Mesendoderm (in vitro differentiated cells): ENCODE data around the gene ZNFX1.

Source experiments
- DNase-seq: peaks from one replicate; pipeline ENCODE4 v3.0.0; 2013
- H2AK5ac ChIP-seq: 2 replicates; pipeline ENCODE4 v1.6.1; 2013; ENCODE audit warnings: low read length, inconsistent platforms
- H2BK120ac ChIP-seq: 2 replicates; pipeline ENCODE4 v1.6.1; 2013; ENCODE audit warnings: low read depth, mild to moderate bottlenecking, low read length, moderate library complexity, mixed read lengths
- H2BK15ac ChIP-seq: replicated peaks from 2 replicates; pipeline ENCODE4 v1.6.1; 2013; ENCODE audit warnings: low read depth, mild to moderate bottlenecking, moderate library complexity
- H2BK5ac ChIP-seq: 2 replicates; pipeline ENCODE4 v1.6.1; 2013; ENCODE audit warnings: low read length, inconsistent platforms
- H3K18ac ChIP-seq: 2 replicates; pipeline ENCODE4 v1.6.1; 2013; ENCODE audit warnings: mild to moderate bottlenecking, low read length, mixed read lengths
- H3K23ac ChIP-seq: one replicate; pipeline ENCODE4 v1.6.1; 2013; ENCODE audit warnings: low read length
- H3K27ac ChIP-seq: 2 replicates; pipeline ENCODE4 v1.5.1; 2013; ENCODE audit warnings: low read depth, mild to moderate bottlenecking, inconsistent platforms, low read length, moderate library complexity
- H3K27me3 ChIP-seq: 2 replicates; pipeline ENCODE4 v1.6.1; 2013; ENCODE audit warnings: low read length, control low read depth, mild to moderate bottlenecking, inconsistent platforms; ENCODE audit not compliant: insufficient read depth, poor library complexity
- H3K36me3 ChIP-seq: 2 replicates; pipeline ENCODE4 v1.6.1; 2013; ENCODE audit warnings: low read length, inconsistent platforms; ENCODE audit not compliant: control insufficient read depth, insufficient read depth
- H3K4ac ChIP-seq: one replicate; pipeline ENCODE4 v1.6.1; 2013; ENCODE audit warnings: low read depth, mild to moderate bottlenecking, low read length, moderate library complexity
- H3K4me1 ChIP-seq: 2 replicates; pipeline ENCODE4 v1.6.1; 2013; ENCODE audit warnings: low read depth, low read length, inconsistent platforms; ENCODE audit not compliant: control insufficient read depth
- H3K4me2 ChIP-seq: 2 replicates; pipeline ENCODE4 v1.6.1; 2013; ENCODE audit warnings: low read length
- H3K4me3 ChIP-seq: 2 replicates; pipeline ENCODE4 v1.5.1; 2013; ENCODE audit warnings: mild to moderate bottlenecking, low read length
- H3K56ac ChIP-seq: one replicate; pipeline ENCODE4 v1.6.1; 2013; ENCODE audit warnings: low read length
- H3K79me1 ChIP-seq: 2 replicates; pipeline ENCODE4 v1.6.1; 2013; ENCODE audit warnings: low read length, inconsistent platforms
- H3K79me2 ChIP-seq: 2 replicates; pipeline ENCODE4 v1.6.1; 2013; ENCODE audit warnings: mild to moderate bottlenecking, low read length; ENCODE audit not compliant: control insufficient read depth, insufficient read depth
- H3K9ac ChIP-seq: 2 replicates; pipeline ENCODE4 v1.6.1; 2013; ENCODE audit warnings: low read length, inconsistent platforms
- H4K5ac ChIP-seq: one replicate; pipeline ENCODE4 v1.6.1; 2013; ENCODE audit warnings: low read length
- H4K8ac ChIP-seq: one replicate; pipeline ENCODE4 v1.6.1; 2013; ENCODE audit warnings: low read depth, mild to moderate bottlenecking, control low read depth, low read length, moderate library complexity
- WGBS: extraction: QIAGEN DNeasy Blood & Tissue Kit; methylation state at CpG from one replicate; pipeline ENCODE4 v1.1.7; 2013; ENCODE audit warnings: low lambda C conversion rate, missing lambda C conversion rate; ENCODE audit not compliant: insufficient coverage; ENCODE audit errors: extremely low coverage; 5-methylcytosine and 5-hydroxymethylcytosine counted together

Gene ZNFX1

GRCh38 chr20:49275636-49276035, 2.2 kb downstream of the ZNFX1 start:
- H4K5ac ChIP-seq: no peak overlapping the region
- no peak overlapping the region for H3K23ac ChIP-seq
- H3K4me2 ChIP-seq: no peak overlapping the region
- H2BK120ac ChIP-seq: no peak overlapping the region
- H3K4me3 ChIP-seq: no peak overlapping the region
- H3K27me3 ChIP-seq: no peaks in the 10 kb centered on the region
- H2BK5ac ChIP-seq: no peak overlapping the region
- no peak overlapping the region for H3K9ac ChIP-seq
- no peak overlapping the region for H3K27ac ChIP-seq
- no CpG with 5 or more reads among the region's 2 CpGs for WGBS
- no peaks in the 10 kb centered on the region for H3K4me1 ChIP-seq
- H2AK5ac ChIP-seq: no peak overlapping the region
- H3K79me1 ChIP-seq: peaks cover 18% of the 10 kb centered on the region
- peaks cover 16% of the 10 kb centered on the region for H3K36me3 ChIP-seq
- no peak for DNase-seq
- H4K8ac ChIP-seq: no peak overlapping the region
- H3K56ac ChIP-seq: no peak overlapping the region
- no peak overlapping the region for H3K18ac ChIP-seq
- H3K79me2 ChIP-seq: peaks cover 54% of the 10 kb centered on the region
- no peak overlapping the region for H2BK15ac ChIP-seq
- no peak overlapping the region for H3K4ac ChIP-seq

GRCh38 chr20:49275216-49275615, 2.6 kb downstream of the ZNFX1 start:
- no CpG with 5 or more reads among the region's 4 CpGs for WGBS
- Histone ChIP-seq H3K36me3 (peaks cover 16% of the 10 kb centered on the region), H3K79me2 (peaks cover 54% of the 10 kb centered on the region), H3K4me1 (no peaks in the 10 kb centered on the region), H3K18ac (no peak overlapping the region), H3K27me3 (no peaks in the 10 kb centered on the region), H3K4me3 (no peak overlapping the region), H3K56ac (no peak overlapping the region), H3K27ac (no peak overlapping the region), H2BK5ac (no peak overlapping the region), H4K5ac (no peak overlapping the region), H4K8ac (no peak overlapping the region), H2BK120ac (no peak overlapping the region), H2BK15ac (no peak overlapping the region), H2AK5ac (no peak overlapping the region), H3K4me2 (no peak overlapping the region), H3K79me1 (peaks cover 19% of the 10 kb centered on the region), H3K4ac (no peak overlapping the region), H3K23ac (no peak overlapping the region), H3K9ac (no peak overlapping the region)
- no peak for DNase-seq

GRCh38 chr20:49273696-49274277, 4.1 kb downstream of the ZNFX1 start:
- H2BK15ac ChIP-seq: no peak overlapping the region
- no peak overlapping the region for H3K56ac ChIP-seq
- no peak for DNase-seq
- H3K36me3 ChIP-seq: peaks cover 12% of the 10 kb centered on the region
- no CpG with 5 or more reads among the region's 8 CpGs for WGBS
- H2AK5ac ChIP-seq: no peak overlapping the region
- no peak overlapping the region for H3K23ac ChIP-seq
- no peak overlapping the region for H4K5ac ChIP-seq
- H3K27me3 ChIP-seq: no peaks in the 10 kb centered on the region
- H3K4ac ChIP-seq: no peak overlapping the region
- H3K4me2 ChIP-seq: no peak overlapping the region
- H3K27ac ChIP-seq: no peak overlapping the region
- no peak overlapping the region for H4K8ac ChIP-seq
- no peak overlapping the region for H2BK5ac ChIP-seq
- no peak overlapping the region for H3K4me3 ChIP-seq
- no peaks in the 10 kb centered on the region for H3K4me1 ChIP-seq
- no peak overlapping the region for H2BK120ac ChIP-seq
- no peak overlapping the region for H3K18ac ChIP-seq
- H3K79me2 ChIP-seq: peaks cover 51% of the 10 kb centered on the region
- no peak overlapping the region for H3K9ac ChIP-seq
- peaks cover 22% of the 10 kb centered on the region for H3K79me1 ChIP-seq

GRCh38 chr20:49272654-49273053, 5.2 kb downstream of the ZNFX1 start:
- no peaks in the 10 kb centered on the region for H3K4me1 ChIP-seq
- H3K79me2 ChIP-seq: peaks cover 51% of the 10 kb centered on the region
- no peaks in the 10 kb centered on the region for H3K27me3 ChIP-seq
- H3K9ac ChIP-seq: no peak overlapping the region
- H3K27ac ChIP-seq: no peak overlapping the region
- H3K4me3 ChIP-seq: no peak overlapping the region
- H4K8ac ChIP-seq: no peak overlapping the region
- H3K4ac ChIP-seq: no peak overlapping the region
- no peak overlapping the region for H2BK15ac ChIP-seq
- H3K79me1 ChIP-seq: peaks cover 22% of the 10 kb centered on the region
- peaks cover 12% of the 10 kb centered on the region for H3K36me3 ChIP-seq
- WGBS: no CpG with 5 or more reads among the region's 1 CpG
- no peak overlapping the region for H3K56ac ChIP-seq
- H2BK120ac ChIP-seq: no peak overlapping the region
- H3K18ac ChIP-seq: no peak overlapping the region
- H3K23ac ChIP-seq: no peak overlapping the region
- H2BK5ac ChIP-seq: no peak overlapping the region
- DNase-seq: no peak
- no peak overlapping the region for H4K5ac ChIP-seq
- no peak overlapping the region for H3K4me2 ChIP-seq
- no peak overlapping the region for H2AK5ac ChIP-seq

GRCh38 chr20:49270736-49271135, 7.1 kb downstream of the ZNFX1 start:
- Histone ChIP-seq H3K4ac (no peak overlapping the region), H3K4me2 (no peak overlapping the region), H3K23ac (no peak overlapping the region), H4K5ac (no peak overlapping the region), H3K27me3 (no peaks in the 10 kb centered on the region), H3K4me1 (no peaks in the 10 kb centered on the region), H4K8ac (no peak overlapping the region), H3K4me3 (no peak overlapping the region), H2AK5ac (no peak overlapping the region), H3K18ac (no peak overlapping the region), H3K56ac (no peak overlapping the region), H3K36me3 (peaks cover 14% of the 10 kb centered on the region), H3K79me2 (peaks cover 41% of the 10 kb centered on the region), H2BK5ac (no peak overlapping the region), H3K27ac (no peak overlapping the region), H3K9ac (no peak overlapping the region), H3K79me1 (peaks cover 16% of the 10 kb centered on the region), H2BK120ac (no peak overlapping the region), H2BK15ac (no peak overlapping the region)
- no CpG with 5 or more reads among the region's 5 CpGs for WGBS
- no peak for DNase-seq

GRCh38 chr20:49270177-49270576, 7.7 kb downstream of the ZNFX1 start:
- H3K36me3 ChIP-seq: peaks cover 14% of the 10 kb centered on the region
- H2BK15ac ChIP-seq: no peak overlapping the region
- H2BK120ac ChIP-seq: no peak overlapping the region
- no CpG with 5 or more reads among the region's 7 CpGs for WGBS
- no peak for DNase-seq
- H3K4me3 ChIP-seq: no peak overlapping the region
- no peak overlapping the region for H3K23ac ChIP-seq
- no peaks in the 10 kb centered on the region for H3K4me1 ChIP-seq
- H4K5ac ChIP-seq: no peak overlapping the region
- H2BK5ac ChIP-seq: no peak overlapping the region
- H2AK5ac ChIP-seq: no peak overlapping the region
- H3K79me2 ChIP-seq: peaks cover 37% of the 10 kb centered on the region
- H3K18ac ChIP-seq: no peak overlapping the region
- no peak overlapping the region for H3K4ac ChIP-seq
- H4K8ac ChIP-seq: no peak overlapping the region
- H3K27ac ChIP-seq: no peak overlapping the region
- no peak overlapping the region for H3K56ac ChIP-seq
- H3K9ac ChIP-seq: no peak overlapping the region
- H3K27me3 ChIP-seq: no peaks in the 10 kb centered on the region
- H3K4me2 ChIP-seq: no peak overlapping the region
- H3K79me1 ChIP-seq: peaks cover 13% of the 10 kb centered on the region
